Pulmonary artery endothelial cell (primary cell): ENCODE results near the gene CACNA1C. TPM values are rescaled to one million over a fixed set of nuclear protein-coding genes. Genes with fewer than 3 reads are reported as not detected.

Experiments
- DNase-seq: peaks from one replicate; pipeline ENCODE4 v3.0.0-alpha.2; 2011; ENCODE audit warnings: low read depth, low spot score
- total RNA-seq: library from RNA; depleted of rRNA; stranded (reverse); fragments of >200 nt; gene quantifications from 2 replicates; pipeline ENCODE4 v1.2.3, GENCODE V29; 2014

The CACNA1C gene
- total RNA-seq, 1 donor from 2014 or later = not detected

DNA sequence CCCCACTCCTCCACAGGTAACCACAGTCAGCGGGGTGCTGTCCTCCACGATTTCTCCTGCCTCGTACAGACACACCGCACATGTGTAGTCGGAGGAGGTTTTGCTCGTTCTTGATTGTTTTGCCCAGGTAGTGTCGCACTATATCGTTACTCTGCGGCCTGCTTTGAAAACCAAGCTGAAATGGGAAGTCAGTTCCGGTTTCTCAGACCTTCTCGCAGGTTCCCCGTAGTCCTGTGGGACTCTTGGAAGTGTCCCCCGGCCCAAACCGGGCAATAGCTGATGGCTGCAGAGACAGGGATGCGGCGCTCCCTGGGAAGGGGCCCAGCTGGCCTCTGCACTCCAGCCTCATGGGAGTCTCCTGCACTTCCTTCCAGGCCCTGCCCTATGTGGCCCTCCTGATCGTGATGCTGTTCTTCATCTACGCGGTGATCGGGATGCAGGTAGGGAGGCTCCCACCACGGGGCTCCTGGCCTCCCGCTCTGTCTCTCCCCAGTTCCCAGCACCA is 600.7 kb downstream of the CACNA1C start:
- no peak for DNase-seq

DNA sequence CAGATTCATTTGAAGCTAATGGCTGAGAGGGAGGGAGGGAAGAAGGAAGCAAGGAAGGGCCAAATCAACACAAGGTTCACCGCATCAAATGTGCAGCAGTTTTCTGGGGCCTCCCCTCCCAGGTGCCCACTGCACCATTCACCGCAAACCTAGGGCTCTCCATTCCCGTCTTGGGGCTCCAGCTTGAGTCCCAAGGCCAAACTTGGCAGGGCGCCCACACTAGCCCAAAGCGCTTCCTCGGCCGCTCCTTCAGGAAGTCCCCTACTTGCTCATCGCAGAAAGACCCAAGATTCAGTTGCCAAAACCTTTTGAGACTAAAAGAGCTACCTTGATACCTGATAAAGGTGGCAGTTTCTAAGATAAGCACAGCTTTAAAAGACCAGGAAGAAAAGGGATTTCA is 601.5 kb downstream of the CACNA1C start:
- DNase-seq = no peak

DNA sequence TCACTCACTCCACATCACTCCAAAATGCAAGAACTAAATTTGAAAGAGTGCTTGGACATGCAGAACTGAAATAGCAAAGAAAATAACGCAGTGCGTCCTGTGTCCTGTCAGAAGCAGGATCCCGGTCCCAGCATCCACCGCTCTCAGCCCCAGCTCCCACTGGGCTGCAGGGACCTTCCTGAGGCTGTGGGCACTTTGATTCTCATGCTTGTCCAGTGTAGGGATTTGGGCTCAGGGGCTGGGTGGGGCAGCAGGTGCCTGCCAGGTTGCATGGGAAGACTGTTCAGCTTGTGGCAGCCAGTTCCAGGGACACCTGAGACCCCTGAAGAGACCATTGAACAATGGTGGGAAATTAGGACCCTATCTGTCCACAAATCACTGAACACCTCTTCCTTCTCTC is 602.0 kb downstream of the CACNA1C start:
- no peak for DNase-seq

GRCh38 chr12:2662524-2662923 is 609.7 kb downstream of the CACNA1C start:
- DNase-seq = no peak

GRCh38 chr12:2664721-2665577 is 612.2 kb downstream of the CACNA1C start:
- no peak for DNase-seq

GRCh38 chr12:2666411-2666810 is 613.6 kb downstream of the CACNA1C start:
- no peak for DNase-seq

GRCh38 chr12:2666846-2667245 is 614.1 kb downstream of the CACNA1C start:
- DNase-seq = no peak

- no peak for DNase-seq
These were observed 615.1 kb downstream of the CACNA1C start for GRCh38 chr12:2667716-2668440.

DNA sequence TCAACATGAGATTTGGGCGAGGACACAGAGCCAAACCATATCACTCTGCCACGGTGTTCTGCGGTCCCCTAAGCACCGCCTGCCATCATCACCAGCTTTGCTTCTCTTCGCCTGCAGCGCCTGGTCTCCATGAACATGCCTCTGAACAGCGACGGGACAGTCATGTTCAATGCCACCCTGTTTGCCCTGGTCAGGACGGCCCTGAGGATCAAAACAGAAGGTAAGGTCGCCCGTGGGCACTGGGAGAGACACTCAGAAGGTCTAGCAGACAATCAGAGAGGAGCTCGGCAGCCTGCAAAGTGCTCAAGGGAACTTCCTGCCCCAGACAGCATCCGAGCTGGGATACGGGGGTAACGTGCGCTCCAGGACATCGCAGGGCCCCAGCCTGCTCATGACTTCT is 616.0 kb downstream of the CACNA1C start:
- no peak for DNase-seq

DNA sequence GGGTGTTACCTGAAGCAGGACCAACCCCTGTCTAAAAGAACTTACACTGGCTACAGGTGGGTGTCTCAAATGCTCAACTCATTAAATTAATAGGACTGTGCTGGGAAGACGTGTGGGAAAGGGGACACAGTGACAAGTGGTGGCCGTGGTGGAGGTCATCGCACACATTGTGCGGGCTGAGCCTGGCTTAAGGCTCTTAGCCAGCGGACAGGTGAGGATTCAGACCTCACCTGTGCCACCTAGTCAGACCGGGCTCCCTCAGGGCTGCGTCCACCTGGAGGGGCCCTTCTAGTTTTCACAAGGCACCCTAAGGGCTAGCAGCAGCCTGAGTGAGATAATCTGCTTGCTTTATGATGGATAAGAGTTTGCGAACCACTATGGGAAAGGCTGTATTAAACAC is 616.8 kb downstream of the CACNA1C start:
- DNase-seq = no peak

GRCh38 chr12:2672863-2673262 is 620.1 kb downstream of the CACNA1C start:
- no peak for DNase-seq

- DNase-seq = no peak
These were observed 621.4 kb downstream of the CACNA1C start for GRCh38 chr12:2673966-2674810.

- no peak for DNase-seq
These were observed 623.0 kb downstream of the CACNA1C start for GRCh38 chr12:2675776-2676175.

GRCh38 chr12:2677142-2677880 is 624.5 kb downstream of the CACNA1C start:
- no peak for DNase-seq

DNA sequence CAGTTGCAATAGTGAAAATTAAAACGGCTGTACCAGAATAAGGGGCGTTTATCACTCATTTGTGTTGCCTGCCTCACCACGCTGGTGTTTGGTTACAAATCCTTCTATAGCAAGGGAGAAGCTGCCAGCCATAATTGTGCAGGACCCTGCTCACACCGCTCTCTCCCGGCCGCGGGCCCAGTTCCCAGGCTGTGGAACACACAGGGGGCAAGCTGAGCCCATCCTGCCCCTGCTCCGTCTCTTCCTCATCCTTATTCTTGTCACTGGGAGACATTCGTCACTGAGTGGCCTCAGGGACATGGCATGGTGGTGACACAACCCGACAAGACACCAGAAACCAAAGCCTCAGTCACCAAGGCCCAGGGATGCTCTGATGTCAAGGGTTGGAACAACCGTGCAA is 625.6 kb downstream of the CACNA1C start:
- DNase-seq = no peak

- no peak for DNase-seq
These were observed 626.5 kb downstream of the CACNA1C start for GRCh38 chr12:2679068-2679815.

GRCh38 chr12:2679816-2680675 is 627.3 kb downstream of the CACNA1C start:
- no peak for DNase-seq

GRCh38 chr12:2680676-2681039 is 627.9 kb downstream of the CACNA1C start:
- no peak for DNase-seq

DNA sequence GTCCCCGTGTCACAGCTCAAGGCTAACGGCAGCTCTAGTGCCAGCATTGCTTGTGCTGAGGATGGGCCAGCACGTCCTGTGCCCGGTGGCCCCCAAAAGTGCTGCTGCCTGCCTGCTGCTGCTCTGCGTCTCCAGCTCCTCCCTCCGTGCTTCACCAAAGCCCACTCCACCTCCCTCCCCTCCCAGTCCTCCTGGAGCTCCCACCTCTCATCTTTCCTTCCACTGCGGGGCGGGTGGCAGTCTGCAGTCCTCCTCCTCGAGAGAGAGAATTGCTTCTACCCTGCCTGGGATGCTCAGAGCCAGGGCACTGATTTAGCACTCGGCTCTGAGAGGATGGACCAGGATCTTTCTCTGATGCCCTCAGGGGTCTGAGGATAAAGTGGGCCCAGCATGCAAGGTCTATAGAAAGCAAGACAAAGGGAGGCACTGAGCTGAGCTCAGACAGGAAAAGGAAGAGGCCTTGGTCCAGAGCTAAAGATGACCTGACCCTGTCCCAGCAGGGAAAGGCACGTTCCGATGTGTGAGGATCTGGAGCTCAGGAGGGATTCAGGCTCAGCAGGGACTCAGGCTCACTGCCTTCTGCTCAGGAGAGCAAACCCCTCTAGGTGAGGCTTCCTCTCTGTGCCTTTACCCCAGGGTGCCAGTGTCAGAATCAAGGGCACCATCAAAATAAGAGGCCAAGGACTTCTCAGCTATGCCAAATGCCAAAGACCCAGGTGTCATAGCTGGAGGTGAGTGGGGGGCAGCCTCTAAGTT is 628.8 kb downstream of the CACNA1C start:
- DNase-seq = no peak
